SU-DHL-6 (cell line): ENCODE results near the gene MAPK14.
"Not testable (repeated sequence)": the region's sequence is repeated elsewhere in the genome, so short reads cannot be mapped to it uniquely, and the experiment has no call there.

Experiments
- EZH2phosphoT487 ChIP-seq: fragments of 200-600 bp; sonication (generic), shearing (Covaris generic); conservative IDR thresholded peaks from 2 replicates; pipeline ENCODE4 v1.6.1; 2018; ENCODE audit warnings: mild to moderate bottlenecking, antibody characterized with exemption, low read length, moderate library complexity, mixed read lengths
- TF ChIP-seq, protein P1 (sequence below): fragments of 200-600 bp; sonication (generic); IDR thresholded peaks from one replicate; pipeline ENCODE4 v1.5.1; 2017; ENCODE audit warnings: antibody characterized with exemption, mild to moderate bottlenecking, low read length, moderate library complexity; ENCODE audit not compliant: insufficient read depth, poor library complexity, severe bottlenecking

- TF ChIP-seq, protein P1, sequence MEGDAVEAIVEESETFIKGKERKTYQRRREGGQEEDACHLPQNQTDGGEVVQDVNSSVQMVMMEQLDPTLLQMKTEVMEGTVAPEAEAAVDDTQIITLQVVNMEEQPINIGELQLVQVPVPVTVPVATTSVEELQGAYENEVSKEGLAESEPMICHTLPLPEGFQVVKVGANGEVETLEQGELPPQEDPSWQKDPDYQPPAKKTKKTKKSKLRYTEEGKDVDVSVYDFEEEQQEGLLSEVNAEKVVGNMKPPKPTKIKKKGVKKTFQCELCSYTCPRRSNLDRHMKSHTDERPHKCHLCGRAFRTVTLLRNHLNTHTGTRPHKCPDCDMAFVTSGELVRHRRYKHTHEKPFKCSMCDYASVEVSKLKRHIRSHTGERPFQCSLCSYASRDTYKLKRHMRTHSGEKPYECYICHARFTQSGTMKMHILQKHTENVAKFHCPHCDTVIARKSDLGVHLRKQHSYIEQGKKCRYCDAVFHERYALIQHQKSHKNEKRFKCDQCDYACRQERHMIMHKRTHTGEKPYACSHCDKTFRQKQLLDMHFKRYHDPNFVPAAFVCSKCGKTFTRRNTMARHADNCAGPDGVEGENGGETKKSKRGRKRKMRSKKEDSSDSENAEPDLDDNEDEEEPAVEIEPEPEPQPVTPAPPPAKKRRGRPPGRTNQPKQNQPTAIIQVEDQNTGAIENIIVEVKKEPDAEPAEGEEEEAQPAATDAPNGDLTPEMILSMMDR, result not testable (repeated sequence)
- not testable (repeated sequence) for TF ChIP-seq EZH2phosphoT487
These were observed 39.6 kb upstream of the MAPK14 start for GRCh38 chr6:35988047-35988446.
